ENCODE data around the gene COBLL1.

- no peak for TF ChIP-seq POLR2A (IDR thresholded peaks at IDR 0.05; ENCODE audit: low read depth, low read length)
- TF ChIP-seq POLR2AphosphoS5 (IDR thresholded peaks at IDR 0.05; ENCODE audit: low read depth, low read length): no peak
These were observed 164.4 kb downstream of the COBLL1 start for GRCh38 chr2:164677271-164677670.
